Left renal cortex interstitium (tissue), 4 donors: ENCODE measurements around the gene DRD3. TPM values are rescaled to one million over a fixed set of nuclear protein-coding genes. Genes with fewer than 3 reads are reported as not detected.

Source experiments
- DNase-seq, 4 donors: peaks; one replicate each; pipeline ENCODE4 v3.0.0-alpha.2; 2013; ENCODE audit warnings: low read depth in 4 of 4, low spot score in 2 of 4, missing footprints in 1 of 4
- polyA plus RNA-seq, 4 donors: library from polyadenylated mRNA; unstranded; fragments of 120-200 nt; gene quantifications; one replicate each; pipeline ENCODE4 v1.2.1, GENCODE V29; 2013; ENCODE audit not compliant: insufficient read length in 4 of 4

The DRD3 gene
- polyA plus RNA-seq, 4 donors: not detected

- no peak for DNase-seq
Measured at GRCh38 chr3:114186501-114186900, 7.6 kb upstream of the DRD3 start.

DNA sequence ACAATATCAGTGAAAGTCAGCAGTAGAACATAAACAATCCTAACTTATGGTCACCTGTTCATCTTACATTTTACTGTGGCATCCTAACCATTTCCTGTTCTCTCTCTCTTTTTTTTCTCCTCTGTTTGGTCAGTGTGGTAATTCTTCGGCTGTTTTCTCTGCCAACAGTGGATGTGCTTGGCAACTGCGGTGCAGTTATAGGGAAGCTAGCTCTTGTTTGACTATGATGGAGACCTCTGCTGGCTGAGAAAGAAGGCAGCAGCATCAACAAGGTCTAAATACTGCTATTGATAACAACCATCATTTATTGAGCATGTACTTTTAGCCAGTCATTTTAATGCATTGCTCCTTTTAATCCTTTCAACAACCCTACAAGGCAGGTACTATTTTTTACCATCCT is 723 bp upstream of the DRD3 start:
- DNase-seq: no peak

- DNase-seq: no peak
Measured at GRCh38 chr3:114176890-114177289, 2.0 kb downstream of the DRD3 start.

DNA sequence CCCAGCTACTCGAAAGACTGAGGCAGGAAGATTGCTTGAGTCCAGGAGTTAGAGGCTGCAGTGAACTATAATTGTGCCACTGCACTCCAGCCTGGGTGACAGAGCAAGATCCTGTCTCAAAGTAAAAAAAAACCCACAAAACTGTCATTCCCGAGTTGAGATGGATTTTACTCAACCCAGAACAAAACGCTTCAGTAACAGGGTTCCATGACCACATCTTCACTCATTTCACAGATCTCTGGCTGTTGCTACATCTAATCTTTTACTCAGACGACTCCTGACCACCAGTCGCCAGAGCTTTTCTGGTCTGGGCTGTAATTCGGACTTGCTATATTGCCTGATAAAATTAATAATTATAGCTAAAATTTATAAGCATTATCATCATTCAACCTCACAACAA is 2.4 kb downstream of the DRD3 start:
- no peak for DNase-seq

DNA sequence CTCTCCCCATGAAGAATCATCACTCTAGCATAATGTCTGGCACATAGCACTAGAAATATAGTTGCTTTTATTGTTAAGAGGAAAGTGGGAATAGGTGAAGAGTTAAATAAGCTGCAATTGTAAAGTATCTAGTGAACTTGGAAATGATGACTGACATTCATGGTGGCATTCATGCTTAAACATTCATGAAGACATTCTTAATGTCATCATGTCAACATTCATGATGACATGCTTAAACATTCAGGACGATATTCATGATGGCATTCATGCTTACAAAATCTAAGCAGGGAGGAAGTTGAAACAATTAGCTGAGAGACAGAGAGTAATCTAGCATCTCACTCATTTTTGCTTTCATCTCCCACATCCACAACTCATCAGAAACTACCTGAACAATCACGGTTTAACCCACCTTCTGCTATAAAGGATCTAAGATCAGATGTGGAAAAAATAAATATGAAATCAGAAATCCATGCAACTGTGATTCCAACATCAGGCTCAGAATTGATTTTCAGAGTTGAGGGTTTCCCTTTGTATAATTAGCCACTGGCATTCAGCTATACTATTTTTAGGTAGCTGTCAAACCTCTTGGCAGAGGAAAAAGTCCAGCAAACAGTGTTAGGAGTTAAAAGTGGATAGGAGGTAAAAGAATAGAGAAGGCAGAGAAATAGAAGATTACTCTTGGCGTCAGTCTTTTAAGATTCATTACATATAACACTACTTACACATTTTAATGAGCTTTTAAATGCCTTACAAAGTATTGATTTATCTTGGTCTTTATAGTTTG is 3.5 kb downstream of the DRD3 start:
- no peak for DNase-seq

DNA sequence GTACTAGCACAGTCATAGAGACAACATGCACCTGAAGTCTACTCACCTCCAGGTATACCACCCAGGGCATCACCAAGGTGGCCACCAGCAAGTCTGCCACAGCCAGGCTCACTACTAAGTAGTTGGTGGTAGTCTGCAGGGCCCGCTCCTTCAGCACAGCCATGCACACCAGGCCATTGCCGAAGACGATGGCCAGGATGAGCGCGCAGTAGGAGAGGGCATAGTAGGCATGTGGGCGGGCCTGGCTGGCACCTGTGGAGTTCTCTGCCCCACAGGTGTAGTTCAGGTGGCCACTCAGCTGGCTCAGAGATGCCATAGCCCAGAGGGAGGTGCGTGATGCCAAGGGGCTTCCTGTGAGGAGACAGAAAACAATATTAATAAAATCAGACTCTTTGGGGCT is 7.2 kb downstream of the DRD3 start:
- DNase-seq: no peak

DNA sequence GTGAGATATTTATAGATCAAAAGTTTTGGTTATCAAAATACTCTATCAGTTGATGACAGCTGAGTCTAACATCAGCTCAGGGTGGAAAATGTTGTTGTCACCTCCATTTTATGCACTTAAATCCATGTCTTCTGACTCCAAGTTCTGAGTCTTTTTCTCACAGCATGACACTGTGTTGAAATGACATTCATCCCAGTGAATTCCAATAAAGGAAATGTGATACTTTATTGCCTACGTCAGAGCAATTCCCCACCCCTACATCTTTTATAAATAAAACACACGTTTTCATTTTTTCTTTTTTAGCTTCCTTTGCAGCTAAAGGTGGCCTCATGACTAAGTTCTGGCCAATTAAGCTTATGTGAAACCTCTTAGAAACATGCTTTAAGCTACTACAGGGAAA is 10.7 kb downstream of the DRD3 start:
- DNase-seq: no peak

- no peak for DNase-seq
Measured at GRCh38 chr3:114157321-114157720, 21.5 kb downstream of the DRD3 start.

DNA sequence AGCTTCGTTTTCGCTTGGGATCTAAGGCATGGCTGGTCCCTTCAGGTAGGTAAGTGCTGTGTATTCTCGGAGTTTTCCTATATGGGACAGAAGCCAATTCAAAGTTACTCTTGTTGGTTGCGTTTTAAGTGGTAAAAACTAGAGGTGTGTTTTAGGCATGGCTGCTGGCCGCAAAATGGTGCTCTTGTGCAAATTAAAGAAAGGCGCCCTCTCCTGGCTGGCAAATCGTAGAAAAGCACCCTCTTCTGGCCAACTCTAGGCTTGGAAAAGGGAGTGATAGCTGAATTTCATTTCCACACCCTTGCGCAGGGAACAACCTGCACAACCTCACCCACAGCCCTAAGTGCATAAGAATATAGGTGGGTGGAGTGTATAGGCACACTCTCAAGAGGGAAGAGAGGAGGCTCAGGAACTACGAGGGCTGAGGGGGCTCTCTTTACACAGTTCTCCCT is 23.5 kb downstream of the DRD3 start:
- no peak for DNase-seq

DNA sequence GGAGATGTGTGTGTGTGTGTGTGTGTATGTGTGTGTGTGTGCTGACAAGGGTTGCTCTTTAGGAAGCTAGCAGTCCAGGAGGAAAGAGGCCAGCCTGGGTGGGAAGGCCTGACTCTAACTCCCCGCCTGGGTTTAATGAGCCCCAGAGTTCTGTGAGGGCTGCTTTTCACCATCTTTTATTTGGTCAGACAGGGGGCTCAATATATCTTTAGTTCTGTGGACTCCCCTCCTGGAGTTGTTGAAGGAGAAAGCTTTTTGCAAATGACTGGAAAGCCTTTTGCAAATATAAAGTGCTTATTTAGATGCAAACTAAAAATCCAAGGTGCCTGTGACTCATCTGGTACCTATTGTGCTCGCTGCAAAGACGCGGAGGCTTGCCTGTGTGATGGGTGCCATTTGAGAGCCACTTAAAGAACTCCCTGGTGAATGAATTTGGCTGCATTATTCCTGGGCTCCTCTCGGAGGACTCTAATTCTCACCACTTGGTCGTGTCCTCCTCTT is 24.5 kb downstream of the DRD3 start:
- DNase-seq: no peak

GRCh38 chr3:114152519-114153151 is 26.2 kb downstream of the DRD3 start:
- peak; percentile 55 to 71 (median 59) for DNase-seq

GRCh38 chr3:114151091-114151490 is 27.8 kb downstream of the DRD3 start:
- DNase-seq: no peak

DNA sequence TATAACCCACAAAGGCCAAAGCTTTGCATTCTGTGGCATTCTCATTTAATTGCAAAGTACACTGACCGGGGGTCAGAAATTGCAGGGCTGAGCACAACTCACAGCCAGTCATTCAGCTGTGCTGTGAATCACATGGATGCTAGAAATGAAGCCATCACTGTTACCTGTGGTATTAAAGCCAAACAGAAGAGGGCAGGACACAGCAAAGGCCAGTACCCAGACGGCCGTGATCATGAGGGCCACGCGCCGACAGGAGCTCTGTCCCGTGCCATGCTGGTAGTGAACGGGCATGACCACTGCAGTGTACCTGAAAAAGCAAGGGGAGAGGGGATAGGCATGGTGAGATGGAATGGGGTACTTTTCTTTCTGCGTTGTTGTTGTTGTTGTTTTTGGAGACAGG is 31.6 kb downstream of the DRD3 start:
- no peak for DNase-seq

GRCh38 chr3:114144909-114145688 is 33.8 kb downstream of the DRD3 start:
- DNase-seq: no peak

DNA sequence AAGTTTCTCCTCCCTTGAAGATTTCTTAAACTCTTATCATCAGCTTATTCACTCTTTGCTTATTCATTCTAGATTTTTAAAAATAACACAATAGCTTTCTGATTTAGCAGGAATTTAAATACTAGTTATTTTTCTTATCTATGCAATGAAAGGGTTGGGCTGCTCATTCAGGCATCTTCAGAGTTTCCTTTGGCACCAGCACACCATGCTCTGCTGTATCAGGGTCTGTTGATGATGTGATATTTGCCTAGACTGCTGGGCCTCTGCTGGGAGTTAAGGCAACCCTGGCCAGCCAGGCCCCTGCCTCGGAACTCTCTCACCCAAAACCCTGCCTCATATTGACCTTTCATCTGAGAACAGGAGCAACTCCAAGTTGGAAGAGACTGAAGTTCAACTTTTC is 35.0 kb downstream of the DRD3 start:
- DNase-seq: no peak

GRCh38 chr3:114139836-114140235 is 39.0 kb downstream of the DRD3 start:
- DNase-seq: no peak

DNA sequence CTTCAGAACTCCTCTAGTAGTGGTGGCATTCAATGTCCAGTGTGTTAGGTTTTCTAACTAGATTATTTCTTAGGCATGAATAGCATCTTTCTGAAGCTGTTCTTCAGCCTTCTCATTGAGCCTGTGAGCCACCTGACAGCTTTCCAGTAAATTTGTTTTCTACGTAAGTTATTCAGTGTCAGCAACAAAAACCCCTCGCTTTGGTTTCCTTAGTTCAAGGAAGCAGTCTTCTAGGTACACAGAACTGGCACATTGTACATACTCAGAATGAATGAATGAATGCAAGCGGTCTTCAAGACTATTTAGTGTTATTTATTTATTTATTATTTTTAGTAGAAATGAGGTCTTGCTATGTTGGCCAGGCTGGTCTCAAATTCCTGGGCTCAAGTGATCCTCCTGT is 44.9 kb downstream of the DRD3 start:
- no peak for DNase-seq

DNA sequence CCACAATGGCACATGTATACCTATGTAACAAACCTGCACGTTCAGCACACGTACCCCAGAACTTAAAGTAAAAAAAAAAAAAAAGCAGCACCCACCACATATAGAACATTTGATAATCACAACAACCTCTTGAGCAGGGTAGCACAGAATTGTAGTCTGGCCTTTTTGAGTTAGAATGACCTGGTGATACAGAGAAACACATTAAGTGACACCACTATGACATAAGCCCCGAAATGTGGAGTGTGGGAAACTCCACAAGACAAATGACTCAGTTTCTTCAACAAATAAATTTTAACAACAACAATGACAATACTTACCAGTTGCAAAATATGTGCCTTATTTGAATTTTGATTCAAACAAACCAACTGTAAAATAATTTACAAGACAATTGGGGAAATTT is 46.4 kb downstream of the DRD3 start:
- no peak for DNase-seq

- DNase-seq: no peak
Measured at GRCh38 chr3:114128826-114129225, 50.0 kb downstream of the DRD3 start.

DNA sequence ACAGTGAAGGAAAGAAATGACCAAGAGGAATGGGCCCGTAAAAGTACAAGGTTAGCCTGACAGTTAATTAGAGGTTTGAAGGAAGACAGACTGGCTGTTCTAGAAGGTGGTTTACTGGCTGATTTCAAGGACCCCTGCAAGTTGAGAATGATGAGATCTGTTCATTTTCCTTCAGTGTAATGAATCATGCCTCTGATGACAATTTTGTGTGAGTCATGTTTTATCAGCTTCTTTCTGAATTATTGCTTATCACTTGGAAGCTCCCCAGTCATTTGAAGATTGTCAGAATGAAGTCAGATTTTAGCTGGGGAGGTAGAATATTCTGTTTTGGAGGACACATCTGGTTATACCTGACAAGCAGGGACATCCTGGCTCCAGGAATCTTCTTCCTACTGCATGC is 50.6 kb downstream of the DRD3 start:
- DNase-seq: no peak

DNA sequence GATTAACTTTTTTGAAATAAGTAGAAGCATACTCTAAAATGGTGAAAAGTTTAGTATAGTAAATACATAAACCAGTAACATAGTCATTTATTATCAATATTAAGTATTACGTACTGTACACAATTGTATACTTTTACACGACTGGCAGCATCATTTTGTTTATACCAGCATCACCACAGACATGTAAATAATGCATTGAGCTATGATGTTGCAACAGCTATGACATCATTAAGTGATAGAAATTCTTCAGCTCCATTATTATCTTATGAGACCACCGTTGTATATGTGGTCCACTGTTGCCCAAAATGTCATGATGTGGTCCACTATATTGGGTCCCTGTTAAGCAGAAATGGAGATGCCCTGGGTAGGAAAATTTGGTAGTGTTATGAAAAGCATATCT is 51.3 kb downstream of the DRD3 start:
- no peak for DNase-seq
